CD14-positive monocyte (primary cell): ENCODE data around the gene KRT23. TPM values are rescaled to one million over a fixed set of nuclear protein-coding genes. Genes with fewer than 3 reads are reported as not detected.

ENCODE experiments used
- DNase-seq, 3 donors: peaks; one replicate each; pipeline ENCODE4 v3.0.0-alpha.2; 2011 to 2022
- H2AFZ ChIP-seq: 2 replicates; pipeline ENCODE4 v1.6.0; 2012; ENCODE audit warnings: mild to moderate bottlenecking, low read depth, low read length, inconsistent platforms; ENCODE audit not compliant: insufficient read depth, poor library complexity, severe bottlenecking
- H3K27ac ChIP-seq, 2 donors: 1 replicate in 1 of 2; 2 replicates in 1 of 2; pipeline ENCODE4 v1.5.1; 2012 to 2013; ENCODE audit warnings: low read length in 2 of 2, control low read depth in 1 of 2, inconsistent platforms in 1 of 2, low read depth in 1 of 2, mild to moderate bottlenecking in 1 of 2
- H3K27me3 ChIP-seq, 2 donors: one replicate each; pipeline versions ENCODE4 v1.6.0 to v1.6.1; 2011 to 2013; ENCODE audit warnings: low read length in 2 of 2; ENCODE audit not compliant: control insufficient read depth in 2 of 2, insufficient read depth in 2 of 2
- H3K36me3 ChIP-seq, 2 donors: replicated peaks in 1 of 2; 1 replicate in 1 of 2; 2 replicates in 1 of 2; pipeline versions ENCODE4 v1.5.1 to v1.6.1; 2012 to 2013; ENCODE audit warnings: low read length in 2 of 2, control low read depth in 1 of 2, inconsistent platforms in 1 of 2, mild to moderate bottlenecking in 1 of 2; ENCODE audit not compliant: insufficient read depth in 2 of 2, control insufficient read depth in 1 of 2
- H3K4me1 ChIP-seq, 2 donors: 1 replicate in 1 of 2; 2 replicates in 1 of 2; pipeline versions ENCODE4 v1.5.1 to v1.6.1; 2012 to 2013; ENCODE audit warnings: low read length in 2 of 2, control low read depth in 1 of 2, inconsistent platforms in 1 of 2, mild to moderate bottlenecking in 1 of 2, moderate library complexity in 1 of 2; ENCODE audit not compliant: insufficient read depth in 2 of 2, control insufficient read depth in 1 of 2
- H3K4me2 ChIP-seq: replicated peaks from 2 replicates; pipeline ENCODE3; 2012; ENCODE audit warnings: low read length, moderate library complexity, mild to moderate bottlenecking; ENCODE audit not compliant: poor library complexity, severe bottlenecking; ENCODE audit errors: extremely low read depth
- H3K4me3 ChIP-seq, 3 experiments: fragments of 200-600 bp in 1 of 3; sonication (generic) in 1 of 3; replicated peaks in 1 of 3; 1 replicate in 2 of 3; 2 replicates in 1 of 3; pipeline ENCODE4 v1.5.1; 2011 to 2013; ENCODE audit warnings: low read length in 3 of 3, mild to moderate bottlenecking in 3 of 3, control low read depth in 2 of 3, low read depth in 2 of 3, inconsistent platforms in 1 of 3, moderate library complexity in 1 of 3
- H3K79me2 ChIP-seq: 2 replicates; pipeline ENCODE4 v1.6.0; 2012; ENCODE audit warnings: mild to moderate bottlenecking, control low read depth, inconsistent platforms, low read length, moderate library complexity; ENCODE audit not compliant: insufficient read depth
- H3K9ac ChIP-seq: 2 replicates; pipeline ENCODE4 v1.6.0; 2017; ENCODE audit warnings: low read length, mild to moderate bottlenecking; ENCODE audit not compliant: insufficient read depth, poor library complexity, severe bottlenecking
- H3K9me3 ChIP-seq, 2 donors: replicated peaks in 1 of 2; 1 replicate in 1 of 2; 2 replicates in 1 of 2; pipeline versions ENCODE4 v1.5.1 to v1.6.1; 2012 to 2013; ENCODE audit warnings: low read length in 2 of 2, control low read depth in 1 of 2; ENCODE audit not compliant: control insufficient read depth in 1 of 2, insufficient read depth in 1 of 2
- H4K20me1 ChIP-seq: 2 replicates; pipeline ENCODE4 v1.6.0; 2012; ENCODE audit warnings: mild to moderate bottlenecking, low read length, control low read depth, moderate library complexity; ENCODE audit not compliant: insufficient read depth
- H3K27ac Mint-ChIP-seq, 7 donors: one replicate each; pipeline ENCODE4 v1.8.0; 2020; ENCODE audit warnings: mild to moderate bottlenecking in 7 of 7, mixed read lengths in 7 of 7, moderate library complexity in 6 of 7, inconsistent platforms in 2 of 7
- H3K27me3 Mint-ChIP-seq, 3 donors: one replicate each; pipeline ENCODE4 v1.8.0; 2021 to 2022; ENCODE audit warnings: low read depth in 3 of 3, mild to moderate bottlenecking in 3 of 3, mixed read lengths in 3 of 3, moderate library complexity in 3 of 3, inconsistent platforms in 1 of 3
- H3K36me3 Mint-ChIP-seq, 2 donors: one replicate each; pipeline ENCODE4 v1.8.0; 2020; ENCODE audit warnings: mixed read lengths in 2 of 2, inconsistent platforms in 1 of 2, mild to moderate bottlenecking in 1 of 2
- H3K4me1 Mint-ChIP-seq: one replicate; pipeline ENCODE4 v1.8.0; 2020; ENCODE audit warnings: mild to moderate bottlenecking, mixed read lengths
- H3K4me3 Mint-ChIP-seq, 2 donors: one replicate each; pipeline ENCODE4 v1.8.0; 2020; ENCODE audit warnings: mild to moderate bottlenecking in 2 of 2, mixed read lengths in 2 of 2, moderate library complexity in 1 of 2
- H3K9me3 Mint-ChIP-seq, 7 donors: one replicate each; pipeline ENCODE4 v1.8.0; 2020 to 2022; ENCODE audit warnings: mixed read lengths in 7 of 7, mild to moderate bottlenecking in 6 of 7, moderate library complexity in 6 of 7, inconsistent platforms in 2 of 7
- WGBS: methylation state at CpG from one replicate; pipeline ENCODE4 v1.1.5; 2013; ENCODE audit warnings: missing lambda C conversion rate; ENCODE audit not compliant: insufficient coverage; 5-methylcytosine and 5-hydroxymethylcytosine counted together
- intact Hi-C, 2 donors: fragments of 100-400 bp; cut with micrococcal nuclease; formaldehyde crosslinking; loops; one replicate each; pipeline versions ENCODE4 v1.15.0 to v1.15.1; 2023
- polyA plus RNA-seq, 3 donors: library from polyadenylated mRNA; depleted of rRNA in 1 of 3; unstranded in 2 of 3; stranded (reverse) in 1 of 3; fragments of 300-500 nt in 2 of 3; fragments of >200 nt in 1 of 3; fragmentation: Illumina TruSeq in 2 of 3; gene quantifications; 1 replicate in 2 of 3; 2 replicates in 1 of 3; pipeline ENCODE4 v1.2.3, GENCODE V29; 2012 to 2021
- TF ChIP-seq, protein P1 (sequence below): fragments of 200-600 bp; IDR thresholded peaks from one replicate; pipeline ENCODE4 v1.8.0; 2022; ENCODE audit warnings: antibody characterized with exemption, mild to moderate bottlenecking

Gene KRT23
- polyA plus RNA-seq, 3 donors, result 1.7 to 7.6 (median 3.6) TPM

DNA sequence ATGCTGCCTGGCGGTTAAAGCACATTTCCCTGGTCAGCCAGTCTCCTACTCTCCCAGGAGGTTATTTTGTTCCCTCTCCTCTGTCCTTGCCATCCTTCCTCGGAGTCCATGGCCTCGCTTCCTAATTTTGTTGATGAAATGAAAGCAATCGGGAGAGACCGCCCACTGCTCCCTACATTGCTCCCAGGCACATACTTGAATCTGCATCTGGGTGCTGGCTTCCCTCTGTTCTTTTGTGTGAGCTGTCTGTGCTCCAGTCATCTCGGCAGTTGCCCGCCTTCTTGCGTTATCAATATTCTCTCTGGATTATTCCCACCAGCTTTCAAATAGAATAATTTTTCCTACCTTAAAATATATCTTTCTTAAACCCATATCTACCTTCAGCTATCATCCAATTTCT lies 11.1 kb downstream of the KRT23 start:
- Histone ChIP-seq H3K4me2 (no peak overlapping the region), H3K36me3 (no peaks in the 10 kb centered on the region), H3K27me3 (peaks cover 8 to 12% of the 10 kb centered on the region in 2 donors), H2AFZ (no peak overlapping the region), H3K9me3 (no peaks in the 10 kb centered on the region), H3K4me3 (no peak overlapping the region), H3K9ac (no peak overlapping the region), H4K20me1 (no peaks in the 10 kb centered on the region), H3K27ac (no peak overlapping the region), H3K4me1 (peaks cover 11 to 17% of the 10 kb centered on the region in 2 donors), H3K79me2 (no peaks in the 10 kb centered on the region)
- intact Hi-C loops, result no loop called here
- peaks cover 2 to 4% of the 10 kb centered on the region in 2 donors for H3K36me3 Mint-ChIP-seq
- 93% methylated on average over 4 of the region's 8 CpGs for WGBS
- peaks cover 13% of the 10 kb centered on the region for H3K4me1 Mint-ChIP-seq
- TF ChIP-seq, protein P1, sequence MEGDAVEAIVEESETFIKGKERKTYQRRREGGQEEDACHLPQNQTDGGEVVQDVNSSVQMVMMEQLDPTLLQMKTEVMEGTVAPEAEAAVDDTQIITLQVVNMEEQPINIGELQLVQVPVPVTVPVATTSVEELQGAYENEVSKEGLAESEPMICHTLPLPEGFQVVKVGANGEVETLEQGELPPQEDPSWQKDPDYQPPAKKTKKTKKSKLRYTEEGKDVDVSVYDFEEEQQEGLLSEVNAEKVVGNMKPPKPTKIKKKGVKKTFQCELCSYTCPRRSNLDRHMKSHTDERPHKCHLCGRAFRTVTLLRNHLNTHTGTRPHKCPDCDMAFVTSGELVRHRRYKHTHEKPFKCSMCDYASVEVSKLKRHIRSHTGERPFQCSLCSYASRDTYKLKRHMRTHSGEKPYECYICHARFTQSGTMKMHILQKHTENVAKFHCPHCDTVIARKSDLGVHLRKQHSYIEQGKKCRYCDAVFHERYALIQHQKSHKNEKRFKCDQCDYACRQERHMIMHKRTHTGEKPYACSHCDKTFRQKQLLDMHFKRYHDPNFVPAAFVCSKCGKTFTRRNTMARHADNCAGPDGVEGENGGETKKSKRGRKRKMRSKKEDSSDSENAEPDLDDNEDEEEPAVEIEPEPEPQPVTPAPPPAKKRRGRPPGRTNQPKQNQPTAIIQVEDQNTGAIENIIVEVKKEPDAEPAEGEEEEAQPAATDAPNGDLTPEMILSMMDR, result no peak
- H3K4me3 Mint-ChIP-seq, result peak overlapping the region in 1 of 2 donors; percentile 0
- peaks cover 0 to 4% (median 0%) of the 10 kb centered on the region in 7 donors for H3K9me3 Mint-ChIP-seq
- no peak for DNase-seq
- H3K27ac Mint-ChIP-seq, result peak overlapping the region in 1 of 7 donors; percentile 16
- peaks cover 17 to 20% (median 20%) of the 10 kb centered on the region in 3 donors for H3K27me3 Mint-ChIP-seq

DNA sequence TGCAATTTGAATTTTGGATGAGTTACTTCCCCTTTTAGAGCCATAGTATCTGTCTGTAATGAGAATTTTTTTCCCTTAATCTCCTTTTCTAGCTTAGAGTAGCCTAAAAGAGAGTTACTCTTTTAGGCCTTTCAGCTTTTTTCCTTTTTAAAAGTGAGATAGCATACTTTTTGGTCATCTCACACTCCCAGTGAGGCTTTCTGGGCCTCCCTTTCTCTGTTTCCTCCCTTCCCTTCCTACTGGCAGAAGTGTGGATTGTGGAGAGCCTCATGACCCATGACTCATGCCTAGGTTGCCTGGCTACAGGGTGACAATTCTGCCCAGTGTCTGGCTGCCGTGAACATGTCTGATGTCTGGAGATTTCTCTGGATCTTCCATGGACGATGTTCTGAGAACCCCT lies 15.2 kb downstream of the KRT23 start:
- Histone ChIP-seq H4K20me1 (no peaks in the 10 kb centered on the region), H3K36me3 (no peaks in the 10 kb centered on the region), H3K27ac (peak overlapping the region; percentile 56 to 87), H2AFZ (no peak overlapping the region), H3K9ac (peak overlapping the region; percentile 24), H3K9me3 (no peaks in the 10 kb centered on the region), H3K4me3 (no peak overlapping the region), H3K79me2 (no peaks in the 10 kb centered on the region), H3K4me2 (no peak overlapping the region), H3K27me3 (peaks cover 8 to 12% of the 10 kb centered on the region in 2 donors), H3K4me1 (peaks cover 15 to 25% of the 10 kb centered on the region in 2 donors)
- peaks cover 14 to 19% (median 17%) of the 10 kb centered on the region in 3 donors for H3K27me3 Mint-ChIP-seq
- WGBS, result 0% methylated on average over 1 of the region's 2 CpGs
- TF ChIP-seq, protein P1, result no peak
- intact Hi-C loops, result no loop called here
- H3K36me3 Mint-ChIP-seq, result peaks cover 2 to 4% of the 10 kb centered on the region in 2 donors
- H3K4me3 Mint-ChIP-seq, result no peak overlapping the region
- peaks cover 0 to 2% (median 0%) of the 10 kb centered on the region in 7 donors for H3K9me3 Mint-ChIP-seq
- peak overlapping the region; percentile 85 to 93 (median 89) for H3K27ac Mint-ChIP-seq
- peaks cover 14% of the 10 kb centered on the region for H3K4me1 Mint-ChIP-seq
- DNase-seq, result peak; percentile 86 to 94 (median 92)
